ENCODE results near the gene CDK10.

The CDK10 gene

DNA sequence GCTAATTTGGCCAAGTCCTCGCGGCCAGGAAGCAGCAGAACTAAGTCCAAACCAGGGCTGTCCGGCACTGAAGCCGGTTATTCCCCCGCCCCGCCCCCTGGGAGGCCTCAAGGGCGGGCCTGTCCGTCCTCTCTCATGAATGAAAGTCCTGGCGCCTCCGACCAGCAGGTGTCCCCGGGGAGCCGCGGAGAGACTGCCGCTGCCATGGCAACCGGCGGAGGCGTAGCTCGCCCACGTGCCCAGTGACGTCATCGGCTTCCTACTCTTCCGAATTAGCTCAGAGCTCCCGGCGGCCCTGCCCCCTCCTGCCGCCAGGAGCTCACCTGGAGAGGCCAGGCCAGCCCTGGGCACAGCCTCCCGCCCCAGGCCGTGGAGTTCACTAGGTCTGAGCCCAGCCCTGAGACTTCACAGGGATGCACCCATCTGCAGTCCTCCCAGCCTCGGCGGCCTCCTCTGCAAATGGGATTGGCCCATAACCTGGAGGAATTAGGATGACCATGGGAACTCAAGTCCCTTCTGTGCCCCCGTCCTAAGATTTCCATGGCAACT is 13.7 kb downstream of the CDK10 start:
- FAIRE-seq (peak; percentile 97), DNase-seq (ENCODE audit: insufficient read length) (peak; percentile 96)
- TF ChIP-seq POLR2A (IDR thresholded peaks at IDR 0.05; ENCODE audit: low read depth, low read length) = no peak
- no peak for TF ChIP-seq TAF1 (IDR thresholded peaks at IDR 0.05; ENCODE audit: borderline replicate concordance, low read depth, low read length)
- TF ChIP-seq POLR2AphosphoS5 (IDR thresholded peaks at IDR 0.05; ENCODE audit: low read depth, low read length) = no peak

DNA sequence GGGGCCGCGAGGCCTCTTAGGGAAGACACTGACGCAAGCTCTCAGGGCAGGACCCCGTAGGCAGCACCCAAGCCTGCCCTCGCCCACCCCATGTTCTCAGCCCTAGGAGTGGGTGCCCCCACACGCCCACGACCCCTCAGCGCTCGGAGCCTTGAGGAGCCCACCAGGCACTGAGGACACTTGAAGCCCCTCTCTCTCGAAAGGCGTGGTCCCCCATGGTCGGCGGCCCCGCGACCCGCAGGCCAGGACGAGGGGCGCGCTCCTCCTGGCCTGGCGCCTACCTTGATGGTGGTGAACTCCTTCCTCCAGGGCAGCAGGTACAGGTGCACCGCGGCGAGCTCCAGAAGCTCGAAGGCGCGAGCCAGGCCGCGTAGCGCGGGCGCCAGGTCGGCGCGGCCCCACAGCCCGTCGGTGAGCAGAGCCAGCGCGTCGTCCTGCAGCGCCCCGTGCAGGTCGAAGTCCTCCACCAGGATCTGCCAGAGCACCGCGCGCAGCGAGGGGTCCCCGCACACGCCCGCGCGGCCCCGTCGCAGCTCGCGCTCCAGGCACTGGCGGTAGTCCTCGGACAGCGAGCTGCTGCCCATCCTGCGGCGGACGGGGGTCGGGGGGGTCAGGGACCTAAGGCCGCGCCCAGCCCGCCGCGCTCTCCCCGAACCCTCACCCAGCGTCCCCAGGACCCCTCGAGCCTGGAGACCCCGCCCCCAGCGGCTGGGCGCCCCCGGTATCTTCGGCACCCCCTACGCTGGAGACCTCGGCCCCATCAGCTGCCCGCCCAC is 14.3 kb downstream of the CDK10 start:
- FAIRE-seq (peak; percentile 82), DNase-seq (ENCODE audit: insufficient read length) (no peak)
- TF ChIP-seq POLR2A (IDR thresholded peaks at IDR 0.05; ENCODE audit: low read depth, low read length) = no peak
- no peak for TF ChIP-seq TAF1 (IDR thresholded peaks at IDR 0.05; ENCODE audit: borderline replicate concordance, low read depth, low read length)
- no peak for TF ChIP-seq POLR2AphosphoS5 (IDR thresholded peaks at IDR 0.05; ENCODE audit: low read depth, low read length)

DNA sequence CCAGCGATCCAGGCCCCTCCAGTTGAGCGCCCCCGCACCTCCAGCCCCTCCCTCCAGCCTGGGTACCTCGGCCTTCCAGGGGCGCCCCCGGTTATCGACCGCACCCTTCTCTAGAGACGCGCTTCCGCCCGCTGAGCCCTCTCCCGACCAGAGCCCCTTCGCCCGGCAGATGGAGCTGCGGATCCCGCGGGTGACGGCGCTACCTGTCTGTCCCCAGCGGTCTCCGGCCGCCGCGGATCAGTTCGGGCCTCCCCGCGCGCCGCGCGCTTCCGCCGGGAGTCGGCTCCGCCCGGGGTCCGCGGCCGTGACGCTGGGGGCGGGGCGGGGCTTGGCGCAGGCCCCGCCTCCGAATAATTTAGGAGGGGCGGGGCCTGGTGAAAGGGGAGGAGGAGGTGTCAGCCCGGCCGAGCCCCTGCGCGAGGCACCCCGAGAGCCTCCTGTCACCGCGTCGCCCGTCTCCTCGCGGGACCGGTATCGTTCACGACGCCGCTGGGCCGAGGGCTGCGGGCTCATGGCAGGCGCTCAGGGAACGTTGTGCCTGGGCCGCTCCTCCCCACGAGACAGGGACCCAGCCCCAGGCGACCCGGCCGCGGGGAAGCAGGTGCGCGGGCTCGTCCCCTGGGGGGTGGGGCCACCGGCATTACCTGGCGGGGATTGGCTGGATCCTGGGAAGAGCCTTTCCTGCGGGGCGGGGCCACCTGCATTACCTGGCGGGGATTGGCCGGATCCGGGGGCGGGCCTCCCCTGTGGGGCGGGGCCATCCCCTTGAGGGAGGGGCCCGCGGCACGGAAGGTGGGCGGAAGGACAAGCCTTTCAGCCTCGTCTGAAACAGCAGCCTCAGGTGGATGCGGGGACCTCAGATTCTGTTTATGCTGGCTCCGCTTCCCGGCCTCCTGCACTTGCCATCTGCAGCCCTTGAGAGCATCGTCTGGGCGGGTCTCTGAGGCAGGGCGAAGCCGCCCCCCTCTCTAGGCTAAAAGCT is 15.2 kb downstream of the CDK10 start, which contains the start of gene SPATA2L:
SPATA2L (minus strand) TSS at position 281 of the 982 bp plus-strand sequence. CDS start 473 bp downstream, outside the sequence.
- DNase-seq (ENCODE audit: insufficient read length) (peak; percentile 98), FAIRE-seq (peak; percentile 99)
- TF ChIP-seq POLR2AphosphoS5 (IDR thresholded peaks at IDR 0.05; ENCODE audit: low read depth, low read length) = no peak
- TF ChIP-seq TAF1 (IDR thresholded peaks at IDR 0.05; ENCODE audit: borderline replicate concordance, low read depth, low read length) = no peak
- TF ChIP-seq POLR2A (IDR thresholded peaks at IDR 0.05; ENCODE audit: low read depth, low read length) = peak; percentile 46; the same call in 1 of the 2 replicates

DNA sequence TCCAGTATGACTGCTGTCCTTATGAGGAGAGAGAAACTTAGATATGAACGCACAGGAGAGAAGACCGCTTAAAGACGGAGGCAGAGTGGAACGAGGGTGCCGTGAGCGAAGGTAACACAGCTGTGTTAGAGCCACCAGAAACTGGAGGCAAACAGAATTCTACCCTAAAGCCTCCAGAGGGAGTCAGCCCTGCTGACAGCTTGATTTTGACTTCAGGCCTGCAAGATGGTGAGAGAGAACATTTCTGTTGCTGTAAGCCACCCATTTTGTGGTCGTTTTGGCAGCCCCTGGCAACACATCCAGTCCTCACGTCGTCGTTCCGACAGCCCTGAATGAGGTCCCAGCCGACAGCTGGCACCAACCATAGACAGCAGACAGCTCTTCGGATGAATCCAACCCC is 17.8 kb downstream of the CDK10 start:
- FAIRE-seq = no peak
- TF ChIP-seq POLR2A (IDR thresholded peaks at IDR 0.05; ENCODE audit: low read depth, low read length) = no peak
- no peak for TF ChIP-seq TAF1 (IDR thresholded peaks at IDR 0.05; ENCODE audit: borderline replicate concordance, low read depth, low read length)
- no peak for TF ChIP-seq POLR2AphosphoS5 (IDR thresholded peaks at IDR 0.05; ENCODE audit: low read depth, low read length)

DNA sequence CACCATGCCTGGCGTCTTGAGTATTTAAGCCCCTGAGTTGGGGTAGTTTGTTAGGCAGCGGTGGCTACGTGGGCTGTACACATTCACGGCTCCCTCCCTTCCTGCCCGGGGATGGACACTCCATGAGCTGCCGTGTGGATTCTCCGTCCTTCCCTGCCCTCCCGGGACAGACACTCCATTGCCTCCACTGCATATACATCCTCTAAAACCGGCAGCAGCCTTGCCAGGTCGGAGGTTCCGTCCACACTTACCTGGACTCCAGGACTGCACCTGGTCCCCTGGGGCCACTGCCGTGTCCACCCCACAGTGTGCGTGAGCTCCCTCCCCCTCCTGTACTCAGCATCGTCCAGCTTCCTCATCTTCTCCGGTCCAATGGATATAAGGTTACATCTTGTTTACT is 18.5 kb downstream of the CDK10 start:
- no peak for TF ChIP-seq POLR2A (IDR thresholded peaks at IDR 0.05; ENCODE audit: low read depth, low read length)
- FAIRE-seq = no peak

More for the DNA sequence above, 17.8 kb downstream of the CDK10 start:
- DNase-seq (ENCODE audit: insufficient read length) = no peak

DNA sequence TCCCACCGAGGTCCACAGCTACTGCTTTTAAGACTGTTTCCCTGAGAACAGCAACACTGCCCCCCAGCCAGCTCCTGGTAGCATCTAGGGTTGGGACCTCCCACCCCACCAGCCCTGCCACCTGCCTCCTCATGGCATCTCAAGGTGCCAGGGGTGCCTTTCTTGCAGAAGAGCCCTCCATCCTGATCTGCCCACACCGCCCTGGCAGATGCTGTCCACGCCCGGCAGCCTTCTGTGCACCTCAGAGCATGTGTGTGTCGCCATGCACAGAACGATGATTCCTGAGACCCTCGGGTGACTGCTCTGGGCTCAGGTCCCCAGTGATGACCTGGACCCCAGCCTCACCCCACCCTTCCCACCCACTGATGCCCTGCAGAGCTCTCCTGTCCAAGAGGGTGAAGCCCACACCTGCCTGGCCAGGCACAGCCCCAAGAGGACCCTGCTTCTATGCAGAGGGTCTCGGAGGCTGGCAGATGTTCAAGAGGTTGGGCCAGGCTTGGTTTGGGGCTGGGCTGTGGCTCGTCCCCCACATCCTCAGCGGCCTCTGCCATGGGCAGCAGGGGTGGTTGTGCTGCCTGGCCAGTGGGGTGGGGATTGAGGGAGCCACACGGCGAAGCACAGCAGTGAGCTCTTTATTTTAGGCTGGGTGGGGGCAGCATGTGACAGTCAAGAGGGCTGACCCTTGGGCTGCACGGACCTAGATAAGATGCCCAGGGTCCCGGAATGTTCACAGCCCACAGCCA is 20.2 kb downstream of the CDK10 start:
- TF ChIP-seq POLR2A (IDR thresholded peaks at IDR 0.05; ENCODE audit: low read depth, low read length) (no peak), POLR2AphosphoS5 (IDR thresholded peaks at IDR 0.05; ENCODE audit: low read depth, low read length) (no peak), TAF1 (IDR thresholded peaks at IDR 0.05; ENCODE audit: borderline replicate concordance, low read depth, low read length) (no peak)
- no peak for DNase-seq (ENCODE audit: insufficient read length)
- FAIRE-seq = no peak

More for the DNA sequence above, 18.5 kb downstream of the CDK10 start:
- DNase-seq (ENCODE audit: insufficient read length) = no peak

DNA sequence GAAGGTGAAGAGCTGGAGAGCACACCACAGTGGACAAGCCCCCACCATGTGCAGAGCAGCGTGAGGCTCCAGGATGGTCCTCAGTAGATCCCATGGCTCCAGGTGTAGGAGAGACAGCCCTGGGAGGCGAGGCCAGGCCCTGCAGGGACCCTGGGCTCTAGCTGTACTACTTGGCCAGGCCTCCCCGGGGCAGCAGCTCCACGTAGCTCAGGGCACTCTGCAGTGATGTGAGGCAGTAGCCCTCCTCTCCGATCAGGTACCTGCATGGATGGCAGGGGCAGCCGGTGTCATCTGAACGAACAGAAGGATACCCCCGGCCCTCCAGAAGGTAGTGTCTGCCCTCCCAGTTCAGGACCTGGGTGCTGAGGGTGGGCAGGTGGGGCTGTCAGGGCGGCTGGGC is 21.2 kb downstream of the CDK10 start:
- DNase-seq (ENCODE audit: insufficient read length) (no peak), FAIRE-seq (no peak)
- TF ChIP-seq POLR2A (IDR thresholded peaks at IDR 0.05; ENCODE audit: low read depth, low read length) = no peak
- no peak for TF ChIP-seq TAF1 (IDR thresholded peaks at IDR 0.05; ENCODE audit: borderline replicate concordance, low read depth, low read length)
- no peak for TF ChIP-seq POLR2AphosphoS5 (IDR thresholded peaks at IDR 0.05; ENCODE audit: low read depth, low read length)

DNA sequence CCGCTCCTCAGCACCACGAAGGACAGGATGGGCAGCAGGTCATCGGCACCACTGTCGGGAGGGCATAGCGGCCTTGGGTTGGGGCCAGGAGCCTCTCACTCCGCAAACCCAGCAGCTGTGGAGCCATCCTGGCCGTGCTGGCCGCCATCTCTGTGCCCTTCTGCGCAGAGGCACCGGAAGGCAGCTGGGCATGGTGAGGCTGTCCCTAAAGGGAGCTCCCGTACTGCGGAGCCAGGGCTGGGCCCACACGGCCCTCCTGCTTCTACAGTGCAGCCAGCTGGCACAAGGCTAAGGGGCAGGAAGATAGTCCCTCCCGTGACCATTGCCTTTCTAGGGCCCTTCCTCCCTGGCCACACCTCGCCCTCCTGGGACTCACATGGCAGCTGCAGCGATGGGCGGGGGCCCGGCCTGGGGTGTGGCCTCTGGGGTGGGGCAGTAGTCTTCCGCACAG is 22.0 kb downstream of the CDK10 start:
- FAIRE-seq = no peak
- no peak for DNase-seq (ENCODE audit: insufficient read length)
- no peak for TF ChIP-seq POLR2A (IDR thresholded peaks at IDR 0.05; ENCODE audit: low read depth, low read length)
- TF ChIP-seq POLR2AphosphoS5 (IDR thresholded peaks at IDR 0.05; ENCODE audit: low read depth, low read length) = no peak
- no peak for TF ChIP-seq TAF1 (IDR thresholded peaks at IDR 0.05; ENCODE audit: borderline replicate concordance, low read depth, low read length)

DNA sequence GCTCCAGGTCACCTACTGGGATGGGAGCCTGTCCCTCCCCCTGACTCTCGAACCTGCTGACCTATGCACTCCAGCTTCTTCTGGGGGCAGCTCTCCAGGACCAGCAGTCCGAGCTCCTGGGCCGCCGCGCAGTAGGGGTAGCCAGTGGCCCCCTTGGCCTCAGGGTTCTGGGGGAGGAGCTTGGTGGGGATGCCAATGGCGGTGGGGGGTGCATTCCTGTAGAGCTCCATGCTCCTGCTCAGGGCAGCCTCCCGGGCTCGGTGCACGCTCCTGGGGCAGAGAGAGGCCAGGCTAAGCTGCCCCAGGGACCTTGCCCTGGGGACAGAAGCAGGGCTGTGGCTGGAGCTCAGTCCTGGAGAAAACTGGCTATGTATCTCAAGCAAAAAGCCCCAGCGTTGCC is 22.7 kb downstream of the CDK10 start:
- TF ChIP-seq POLR2A (IDR thresholded peaks at IDR 0.05; ENCODE audit: low read depth, low read length) (no peak), TAF1 (IDR thresholded peaks at IDR 0.05; ENCODE audit: borderline replicate concordance, low read depth, low read length) (no peak), POLR2AphosphoS5 (IDR thresholded peaks at IDR 0.05; ENCODE audit: low read depth, low read length) (no peak)
- no peak for DNase-seq (ENCODE audit: insufficient read length)
- FAIRE-seq = no peak

DNA sequence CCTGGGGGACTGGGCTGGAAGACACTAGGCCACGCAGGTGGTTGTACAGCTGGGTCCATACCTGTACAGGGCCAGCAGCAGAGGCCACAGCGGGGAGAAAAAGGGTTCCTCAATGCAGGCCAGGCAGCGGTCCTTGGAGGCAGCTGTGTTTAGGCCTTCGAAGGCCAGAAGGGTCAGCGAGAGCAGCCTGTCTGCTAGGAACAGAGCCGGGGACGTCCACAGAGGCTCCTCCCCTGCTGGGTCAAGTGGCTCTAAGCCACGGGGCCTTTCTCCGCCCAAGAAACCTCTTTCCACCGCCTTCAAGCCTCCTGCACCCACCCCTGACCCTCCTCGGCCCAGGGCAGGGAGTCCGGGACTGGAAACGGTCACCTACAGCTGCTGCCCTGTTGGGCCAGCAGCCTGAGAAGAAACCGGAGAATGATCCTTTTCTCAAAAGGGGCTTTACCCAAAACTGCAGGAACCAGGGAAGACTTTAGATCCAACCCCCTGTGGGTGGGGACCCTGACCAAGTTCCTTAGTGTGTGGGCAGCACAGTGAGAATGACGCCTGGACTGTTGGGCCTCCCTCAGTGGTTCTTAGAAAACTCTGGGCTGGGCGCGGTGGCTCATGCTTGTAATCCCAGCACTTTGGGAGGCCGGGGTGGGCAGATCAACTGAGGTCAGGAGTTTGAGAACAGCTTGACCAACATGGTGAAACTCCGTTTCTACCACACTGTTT is 23.4 kb downstream of the CDK10 start:
- DNase-seq (ENCODE audit: insufficient read length) (no peak), FAIRE-seq (no peak)
- no peak for TF ChIP-seq POLR2A (IDR thresholded peaks at IDR 0.05; ENCODE audit: low read depth, low read length)
- TF ChIP-seq TAF1 (IDR thresholded peaks at IDR 0.05; ENCODE audit: borderline replicate concordance, low read depth, low read length) = no peak
- TF ChIP-seq POLR2AphosphoS5 (IDR thresholded peaks at IDR 0.05; ENCODE audit: low read depth, low read length) = no peak

Measured in GM12892 (cell line).